ENCODE results near the gene TSPAN1. TPM values are rescaled to one million over a fixed set of nuclear protein-coding genes. Genes with fewer than 3 reads are reported as not detected.

Gene TSPAN1
- total and polyA plus RNA-seq, 2 of the 13 experiments (the other 11 are each of a cell fraction or from before 2014, with no cell fraction given) = 1.7 to 2.9 TPM

- TF ChIP-seq ZBTB20 (CRISPR knock-in tag; IDR thresholded peaks at IDR 0.05; ENCODE audit: borderline replicate concordance, low read depth) (no peak), HNF4A (CRISPR knock-in tag; IDR thresholded peaks at IDR 0.05) (peak; percentile 94), PHF5A (CRISPR knock-in tag; IDR thresholded peaks at IDR 0.05; ENCODE audit: low read depth, unreplicated experiment) (no peak), SP1 (IDR thresholded peaks at IDR 0.05) (no peak), SP1 (CRISPR knock-in tag; IDR thresholded peaks at IDR 0.05) (no peak), ARID2 (CRISPR knock-in tag; IDR thresholded peaks at IDR 0.05; ENCODE audit: borderline replicate concordance) (no peak), NRL (CRISPR knock-in tag; IDR thresholded peaks at IDR 0.05; ENCODE audit: borderline replicate concordance) (no peak), MAF1 (CRISPR knock-in tag; IDR thresholded peaks at IDR 0.05; ENCODE audit: borderline replicate concordance) (0 out of 2 replicates have a peak, but pooled peaks have one; percentile 27), ZNF619 (CRISPR knock-in tag; IDR thresholded peaks at IDR 0.05) (no peak), ZKSCAN1 (IDR thresholded peaks at IDR 0.05; ENCODE audit: low read length) (no peak), ZNF263 (CRISPR knock-in tag; IDR thresholded peaks at IDR 0.05) (no peak), DPF2 (CRISPR knock-in tag; IDR thresholded peaks at IDR 0.05; ENCODE audit: borderline replicate concordance, low read depth) (peak; percentile 61; the same call in 1 of the 2 replicates), SIN3A (IDR thresholded peaks at IDR 0.05; ENCODE audit: borderline replicate concordance, low read depth, low read length) (no peak), TAF15 (IDR thresholded peaks at IDR 0.05; ENCODE audit: low read depth, low read length, poor library complexity, severe bottlenecking) (no peak), ZNF567 (CRISPR knock-in tag; IDR thresholded peaks at IDR 0.05; ENCODE audit: borderline replicate concordance) (0 out of 2 replicates have a peak, but pooled peaks have one; percentile 40), ZNF75D (CRISPR knock-in tag; IDR thresholded peaks at IDR 0.05; ENCODE audit: borderline replicate concordance) (no peak), ZNF446 (CRISPR knock-in tag; IDR thresholded peaks at IDR 0.05) (no peak), TBX2 (CRISPR knock-in tag; IDR thresholded peaks at IDR 0.05; ENCODE audit: borderline replicate concordance) (0 out of 2 replicates have a peak, but pooled peaks have one; percentile 18), MEIS1 (CRISPR knock-in tag; IDR thresholded peaks at IDR 0.05; ENCODE audit: borderline replicate concordance) (no peak), ZFP90 (CRISPR knock-in tag; IDR thresholded peaks at IDR 0.05; ENCODE audit: borderline replicate concordance) (no peak; the same call in 1 of the 2 replicates), NR2F1 (CRISPR knock-in tag; IDR thresholded peaks at IDR 0.05) (peak in 1 of 2 experiments; percentile 28; a peak in 1 of 4 replicates), RFX5 (IDR thresholded peaks at IDR 0.05; ENCODE audit: low read depth, low read length) (no peak), NCOA1 (CRISPR knock-in tag; IDR thresholded peaks at IDR 0.05) (no peak), HOXA5 (CRISPR knock-in tag; IDR thresholded peaks at IDR 0.05) (peak; percentile 51; the same call in 1 of the 2 replicates), GPN1 (CRISPR knock-in tag; IDR thresholded peaks at IDR 0.05; ENCODE audit: borderline replicate concordance) (no peak), ZC3H13 (CRISPR knock-in tag; IDR thresholded peaks at IDR 0.05) (no peak)
- TF ChIP-seq, protein P1, sequence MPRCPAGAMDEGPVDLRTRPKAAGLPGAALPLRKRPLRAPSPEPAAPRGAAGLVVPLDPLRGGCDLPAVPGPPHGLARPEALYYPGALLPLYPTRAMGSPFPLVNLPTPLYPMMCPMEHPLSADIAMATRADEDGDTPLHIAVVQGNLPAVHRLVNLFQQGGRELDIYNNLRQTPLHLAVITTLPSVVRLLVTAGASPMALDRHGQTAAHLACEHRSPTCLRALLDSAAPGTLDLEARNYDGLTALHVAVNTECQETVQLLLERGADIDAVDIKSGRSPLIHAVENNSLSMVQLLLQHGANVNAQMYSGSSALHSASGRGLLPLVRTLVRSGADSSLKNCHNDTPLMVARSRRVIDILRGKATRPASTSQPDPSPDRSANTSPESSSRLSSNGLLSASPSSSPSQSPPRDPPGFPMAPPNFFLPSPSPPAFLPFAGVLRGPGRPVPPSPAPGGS (CRISPR knock-in tag; IDR thresholded peaks at IDR 0.05) = 0 out of 2 replicates have a peak, but pooled peaks have one; percentile 64
- TF ChIP-seq, protein P2, sequence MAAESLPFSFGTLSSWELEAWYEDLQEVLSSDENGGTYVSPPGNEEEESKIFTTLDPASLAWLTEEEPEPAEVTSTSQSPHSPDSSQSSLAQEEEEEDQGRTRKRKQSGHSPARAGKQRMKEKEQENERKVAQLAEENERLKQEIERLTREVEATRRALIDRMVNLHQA (CRISPR knock-in tag; IDR thresholded peaks at IDR 0.05) = no peak
- TF ChIP-seq, protein P3, sequence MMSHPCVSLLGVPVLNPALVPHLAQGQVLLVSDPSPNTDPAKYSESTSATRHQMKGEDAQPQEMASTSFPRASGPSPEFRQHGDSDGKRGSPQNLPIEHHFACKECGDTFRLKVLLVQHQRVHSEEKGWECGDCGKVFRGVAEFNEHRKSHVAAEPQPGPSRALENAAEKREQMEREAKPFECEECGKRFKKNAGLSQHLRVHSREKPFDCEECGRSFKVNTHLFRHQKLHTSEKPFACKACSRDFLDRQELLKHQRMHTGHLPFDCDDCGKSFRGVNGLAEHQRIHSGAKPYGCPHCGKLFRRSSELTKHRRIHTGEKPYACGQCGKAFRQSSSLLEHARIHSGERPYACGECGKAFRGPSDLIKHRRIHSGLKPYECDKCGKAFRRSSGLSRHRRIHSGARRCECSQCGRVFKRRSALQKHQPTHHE (CRISPR knock-in tag; IDR thresholded peaks at IDR 0.05; ENCODE audit: borderline replicate concordance) = no peak
These were observed 8.4 kb downstream of the TSPAN1 start (continued) for GRCh38 chr1:46183079-46183847.

Measured in HepG2 (cell line).